Left lobe of liver (tissue), 2 donors: ENCODE measurements around the gene SIT1. TPM values are rescaled to one million over a fixed set of nuclear protein-coding genes. Genes with fewer than 3 reads are reported as not detected.
"Not testable (repeated sequence)": the region's sequence is repeated elsewhere in the genome, so short reads cannot be mapped to it uniquely, and the experiment has no call there.

Source experiments
- ATAC-seq: fragments of 200-7000 bp; cut with Tn5 transposase; one replicate; pipeline ENCODE4 v1.9.1; 2020; ENCODE audit warnings: mild to moderate bottlenecking, moderate library complexity
- DNase-seq: peaks from one replicate; pipeline ENCODE4 v3.0.0-alpha.2; 2020; ENCODE audit warnings: low spot score
- total RNA-seq: library from RNA; stranded (reverse); gene quantifications from one replicate; pipeline ENCODE4 v1.2.1, GENCODE V29; 2021
- donor health status: DM: no; HTN: no; CAD: no; lungs with moderate emphysema.
- donor health status: DM: no; HTN: yes; CAD: no.

SIT1 gene
- total RNA-seq, 1 donor from 2014 or later = 0.23 TPM

GRCh38 chr9:35639225-35639624, 11.5 kb downstream of the SIT1 start:
- not testable (repeated sequence) for ATAC-seq, DNase-seq

GRCh38 chr9:35638751-35639150, 12.0 kb downstream of the SIT1 start:
- DNase-seq, ATAC-seq: not testable (repeated sequence)

- not testable (repeated sequence) for ATAC-seq, DNase-seq
Observed at GRCh38 chr9:35637427-35637955, 13.2 kb downstream of the SIT1 start.

GRCh38 chr9:35636877-35637246, 13.9 kb downstream of the SIT1 start:
- not testable (repeated sequence) for DNase-seq, ATAC-seq

- ATAC-seq = no peak
- no peak for DNase-seq
Observed at GRCh38 chr9:35636135-35636876, 14.4 kb downstream of the SIT1 start.

- no peak for DNase-seq
- no peak for ATAC-seq
Observed at GRCh38 chr9:35635730-35636129, 15.0 kb downstream of the SIT1 start.

- DNase-seq (no peak), ATAC-seq (no peak)
Observed at GRCh38 chr9:35629597-35629996, 21.1 kb downstream of the SIT1 start.

GRCh38 chr9:35628389-35628991, 22.2 kb downstream of the SIT1 start:
- DNase-seq = no peak
- no peak for ATAC-seq

GRCh38 chr9:35627575-35627974, 23.2 kb downstream of the SIT1 start:
- DNase-seq = no peak

GRCh38 chr9:35619800-35620158, 31.0 kb downstream of the SIT1 start:
- ATAC-seq (no peak), DNase-seq (no peak)

More at GRCh38 chr9:35627575-35627974, 23.2 kb downstream of the SIT1 start:
- ATAC-seq = no peak

GRCh38 chr9:35618854-35619799, 31.6 kb downstream of the SIT1 start:
- ATAC-seq (peak; percentile 32), DNase-seq (no peak)

GRCh38 chr9:35618325-35618727, 32.4 kb downstream of the SIT1 start, which contains the start of gene CD72:
CD72 (minus strand) TSS chr9:35618413; CDS start chr9:35618303, 110 bp downstream.
- ATAC-seq (peak; percentile 33), DNase-seq (no peak)

GRCh38 chr9:35617548-35617947, 33.2 kb downstream of the SIT1 start:
- ATAC-seq = no peak
- DNase-seq = no peak

GRCh38 chr9:35616681-35617459, 33.9 kb downstream of the SIT1 start:
- DNase-seq = no peak
- ATAC-seq = peak; percentile 65

- ATAC-seq (no peak), DNase-seq (no peak)
Observed at GRCh38 chr9:35615981-35616680, 34.6 kb downstream of the SIT1 start.

GRCh38 chr9:35612843-35613242, 37.9 kb downstream of the SIT1 start:
- no peak for DNase-seq
- no peak for ATAC-seq

GRCh38 chr9:35612066-35612465, 38.7 kb downstream of the SIT1 start:
- not testable (repeated sequence) for DNase-seq, ATAC-seq

- ATAC-seq (peak; percentile 84), DNase-seq (no peak)
Observed at GRCh38 chr9:35611230-35611797, 39.4 kb downstream of the SIT1 start.

- ATAC-seq = no peak
- DNase-seq = no peak
Observed at GRCh38 chr9:35609820-35610163, 40.9 kb downstream of the SIT1 start.
